Right lobe of liver (tissue), 6 donors: ENCODE measurements around the gene RAD51AP1. TPM values are rescaled to one million over a fixed set of nuclear protein-coding genes. Genes with fewer than 3 reads are reported as not detected.
"Not testable (repeated sequence)": the region's sequence is repeated elsewhere in the genome, so short reads cannot be mapped to it uniquely, and the experiment has no call there.

ENCODE experiments used
- ATAC-seq, 4 donors: fragments of 200-7000 bp; cut with Tn5 transposase; one replicate each; pipeline ENCODE4 v1.9.1; 2020; ENCODE audit warnings: mild to moderate bottlenecking in 4 of 4, moderate library complexity in 4 of 4
- DNase-seq, 3 donors: peaks; one replicate each; pipeline ENCODE4 v3.0.0-alpha.2; 2020
- H3K27ac ChIP-seq, 3 donors: fragments of 200-600 bp; one replicate each; pipeline ENCODE4 v1.8.0; 2022
- H3K27me3 ChIP-seq, 2 donors: fragments of 200-600 bp; one replicate each; pipeline ENCODE4 v1.8.0; 2022
- H3K36me3 ChIP-seq, 4 donors: fragments of 200-600 bp; sonication (generic) in 1 of 4; one replicate each; pipeline versions ENCODE4 v1.5.1 to v1.8.0; 2017 to 2022; ENCODE audit warnings: control low read depth in 1 of 4
- H3K4me1 ChIP-seq, 4 donors: fragments of 200-600 bp; sonication (generic) in 1 of 4; one replicate each; pipeline versions ENCODE4 v1.5.1 to v1.8.0; 2017 to 2022; ENCODE audit warnings: control low read depth in 1 of 4
- H3K4me3 ChIP-seq, 3 donors: fragments of 200-600 bp; one replicate each; pipeline ENCODE4 v1.8.0; 2022
- H3K9me3 ChIP-seq, 4 donors: fragments of 200-600 bp; sonication (generic) in 1 of 4; one replicate each; pipeline versions ENCODE4 v1.5.1 to v1.8.0; 2017 to 2022; ENCODE audit warnings: control low read depth in 1 of 4
- CTCF ChIP-seq, 4 donors: fragments of 200-600 bp in 3 of 4; fragments of 450-650 bp in 1 of 4; IDR thresholded peaks; one replicate each; pipeline versions ENCODE4 v1.5.1 to v1.8.0; 2016 to 2022; ENCODE audit warnings: antibody characterized with exemption in 4 of 4, mild to moderate bottlenecking in 2 of 4
- POLR2A ChIP-seq: fragments of 450-650 bp; IDR thresholded peaks from one replicate; pipeline ENCODE4 v1.6.1; 2017; ENCODE audit warnings: antibody characterized with exemption, mild to moderate bottlenecking
- WGBS: methylation state at CpG from one replicate; pipeline ENCODE4 v1.1.6; 2018; ENCODE audit warnings: low coverage, low lambda C conversion rate; ENCODE audit not compliant: insufficient coverage; ENCODE audit errors: missing lambda C conversion rate; 5-methylcytosine and 5-hydroxymethylcytosine counted together
- intact Hi-C, 2 donors: fragments of 100-400 bp; cut with DNase I; formaldehyde crosslinking; loops; one replicate each; pipeline versions ENCODE4 v1.11.2 to v1.14.1; 2022
- total RNA-seq, 6 experiments: library from RNA; depleted of rRNA in 2 of 6; stranded (reverse); fragments of >200 nt in 2 of 6; fragmentation: NEBNext Ultra II Directional in 3 of 6; extraction: Animal tissue kit (Norgen Biotek cat#: 25700) in 3 of 6; gene quantifications; one replicate each; pipeline versions ENCODE4 v1.1.0 to v1.2.4, GENCODE V29; 2016 to 2023
- donor health status: DM: no; HTN: yes; CAD: no.
- donor health status: DM: no; HTN: no; CAD: no.
- donor health status: DM: no; HTN: no; CAD: no.
- donor health status: DM: no; HTN: yes; CAD: no.
- donor health status: DM: no; HTN: yes; CAD: no.

RAD51AP1 gene
- total RNA-seq, 6 experiments from 2014 or later = 0.56 to 5.1 (median 1.3) TPM

GRCh38 chr12:4518106-4518728 lies 20.5 kb upstream of the RAD51AP1 start:
- no peak for DNase-seq
- H3K36me3 ChIP-seq = peaks cover 0 to 3% (median 0%) of the 10 kb centered on the region in 4 donors
- intact Hi-C loops = no loop called here
- no peaks in the 10 kb centered on the region for H3K4me1 ChIP-seq
- H3K4me3 ChIP-seq = no peak overlapping the region
- no peak for TF ChIP-seq POLR2A
- no peak for TF ChIP-seq CTCF (IDR thresholded peaks at IDR 0.05)
- no peak overlapping the region for H3K27ac ChIP-seq
- H3K27me3 ChIP-seq = no peaks in the 10 kb centered on the region
- H3K9me3 ChIP-seq = no peaks in the 10 kb centered on the region
- ATAC-seq = no peak
- WGBS = 92% methylated on average over 5 of the region's 5 CpGs

GRCh38 chr12:4523443-4523842 lies 15.2 kb upstream of the RAD51AP1 start:
- intact Hi-C loops, DNase-seq, ATAC-seq, H3K4me3 ChIP-seq, H3K27me3 ChIP-seq, H3K27ac ChIP-seq, H3K4me1 ChIP-seq, H3K9me3 ChIP-seq: not testable (repeated sequence)
- H3K36me3 ChIP-seq = peaks cover 0 to 16% (median 0%) of the 10 kb centered on the region in 4 donors
- 86% methylated on average over 7 of the region's 7 CpGs for WGBS

- TF ChIP-seq CTCF (IDR thresholded peaks at IDR 0.05) (peak; percentile 48 to 67 (median 62)), POLR2A (no peak)
- Histone ChIP-seq H3K36me3 (peaks cover 0 to 32% (median 0%) of the 10 kb centered on the region in 4 donors), H3K4me1 (no peaks in the 10 kb centered on the region), H3K9me3 (no peaks in the 10 kb centered on the region), H3K27me3 (no peaks in the 10 kb centered on the region), H3K27ac (no peak overlapping the region), H3K4me3 (no peak overlapping the region)
- 85% methylated on average over 2 of the region's 2 CpGs for WGBS
- intact Hi-C loops = no loop called here
- DNase-seq (no peak), ATAC-seq (peak in 2 of 4 donors; percentile 36 to 40)
Measured at GRCh38 chr12:4526923-4527546, 11.7 kb upstream of the RAD51AP1 start.

GRCh38 chr12:4530160-4530559 lies 8.5 kb upstream of the RAD51AP1 start:
- Histone ChIP-seq H3K36me3 (peaks cover 0 to 29% (median 2%) of the 10 kb centered on the region in 4 donors), H3K27ac (no peak overlapping the region), H3K27me3 (no peaks in the 10 kb centered on the region), H3K4me3 (no peak overlapping the region), H3K9me3 (no peaks in the 10 kb centered on the region), H3K4me1 (no peaks in the 10 kb centered on the region)
- DNase-seq (no peak), ATAC-seq (no peak)
- intact Hi-C loops = no loop called here
- WGBS = 55% methylated on average over 1 of the region's 1 CpG
- TF ChIP-seq POLR2A = no peak
- no peak for TF ChIP-seq CTCF (IDR thresholded peaks at IDR 0.05)

DNA sequence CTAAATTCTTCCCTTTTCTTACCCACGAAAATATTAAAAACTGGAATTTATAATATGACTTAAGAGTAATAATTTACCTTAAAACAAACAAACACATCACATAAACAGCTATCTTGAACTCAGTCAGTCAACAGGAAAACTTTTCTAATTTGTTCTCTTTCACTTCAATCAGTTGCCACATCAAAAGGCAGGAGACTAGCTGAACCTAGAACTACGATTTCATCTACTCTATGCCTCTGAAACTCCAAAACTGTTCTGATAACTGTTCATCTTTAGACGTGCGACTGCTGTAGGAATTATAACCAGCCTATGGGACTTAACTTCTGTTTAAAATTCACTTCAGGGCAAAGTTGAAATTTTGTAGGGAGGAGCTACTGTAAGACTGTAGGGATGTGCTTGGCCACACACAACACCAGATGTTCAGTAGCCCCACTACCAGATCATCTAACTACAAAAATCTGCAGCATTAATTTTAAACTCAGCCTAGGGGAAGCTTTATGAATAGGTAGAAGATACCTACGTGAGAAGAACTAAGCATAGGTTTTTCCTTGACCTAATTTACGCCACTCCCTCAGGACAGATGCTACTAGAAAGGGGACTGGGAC lies 7.6 kb upstream of the RAD51AP1 start:
- DNase-seq (no peak), ATAC-seq (no peak)
- Histone ChIP-seq H3K27ac (no peak overlapping the region), H3K9me3 (no peaks in the 10 kb centered on the region), H3K4me3 (no peak overlapping the region), H3K4me1 (no peaks in the 10 kb centered on the region), H3K36me3 (peaks cover 0 to 23% (median 2%) of the 10 kb centered on the region in 4 donors), H3K27me3 (no peaks in the 10 kb centered on the region)
- intact Hi-C loops = no loop called here
- TF ChIP-seq POLR2A (no peak), CTCF (IDR thresholded peaks at IDR 0.05) (no peak)
- 82% methylated on average over 6 of the region's 6 CpGs for WGBS
